HFF-Myc (cell line): Measurements from ENCODE around the gene ZNF716.
"Not testable (repeated sequence)": the region's sequence is repeated elsewhere in the genome, so short reads cannot be mapped to it uniquely, and the experiment has no call there.

Experiments
- DNase-seq: peaks from one replicate; pipeline ENCODE4 v3.0.0-alpha.2; 2011; ENCODE audit warnings: low read depth; ENCODE audit errors: extremely low read depth
- H3K4me3 ChIP-seq: replicated peaks from 2 replicates; pipeline ENCODE4 v1.5.1; 2011; ENCODE audit warnings: low read depth, mild to moderate bottlenecking, control low read depth, low read length
- CTCF ChIP-seq: IDR thresholded peaks from 2 replicates; pipeline ENCODE4 v1.5.1; 2012; ENCODE audit warnings: mild to moderate bottlenecking, low read depth, low read length, control low read depth; ENCODE audit errors: missing control alignments

ZNF716 gene

GRCh38 chr7:57443567-57443966 is 6.4 kb upstream of the ZNF716 start:
- no peak for TF ChIP-seq CTCF
- no peak overlapping the region for H3K4me3 ChIP-seq
- no peak for DNase-seq

- DNase-seq, H3K4me3 ChIP-seq: not testable (repeated sequence)
These were observed 19.3 kb downstream of the ZNF716 start for GRCh38 chr7:57469186-57469828.

GRCh38 chr7:57480304-57480703 is 30.3 kb downstream of the ZNF716 start:
- not testable (repeated sequence) for DNase-seq

DNA sequence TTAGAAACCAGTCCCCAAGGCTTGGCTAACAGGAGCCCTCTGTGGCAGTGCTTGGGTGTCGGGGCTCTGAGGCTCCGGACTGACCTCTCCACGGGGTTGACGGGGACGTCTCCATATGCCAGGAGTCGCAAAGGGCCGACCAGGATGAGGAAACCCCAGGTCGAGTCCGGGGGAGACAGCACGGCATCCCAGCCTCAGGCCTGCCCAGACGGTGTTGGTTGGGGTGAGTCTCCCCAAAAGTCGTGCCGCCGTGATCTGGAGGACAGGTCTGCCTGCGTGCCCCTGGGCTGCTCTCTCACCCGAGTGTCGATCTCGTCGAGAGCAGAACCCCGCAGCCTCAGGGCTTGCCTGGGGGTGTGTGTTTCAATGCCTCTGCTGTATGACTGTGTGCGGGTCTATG is 35.0 kb downstream of the ZNF716 start:
- H3K4me3 ChIP-seq, DNase-seq: not testable (repeated sequence)

More at GRCh38 chr7:57480304-57480703, 30.3 kb downstream of the ZNF716 start:
- H3K4me3 ChIP-seq = not testable (repeated sequence)

GRCh38 chr7:57487957-57488356 is 38.0 kb downstream of the ZNF716 start:
- DNase-seq = no peak
- no peak for TF ChIP-seq CTCF
- H3K4me3 ChIP-seq = no peak overlapping the region

DNA sequence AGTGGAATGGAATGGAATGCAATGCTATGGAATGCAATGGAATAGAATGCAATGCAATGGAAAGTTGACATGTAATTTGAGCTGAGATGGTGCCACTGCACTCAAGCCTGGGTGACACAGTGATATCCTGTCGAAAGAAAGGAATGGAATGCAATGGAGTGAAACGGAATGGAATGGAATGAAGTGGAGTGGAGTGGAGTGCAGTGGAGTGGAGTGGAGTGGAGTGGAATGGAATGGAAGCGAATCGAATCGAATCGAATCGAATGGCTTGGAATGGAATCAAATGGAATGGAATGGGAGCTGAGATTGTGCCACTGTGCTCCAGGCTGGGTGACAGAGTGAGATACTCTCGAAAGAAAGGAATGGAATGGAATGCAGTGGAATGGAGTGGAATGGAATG is 45.1 kb downstream of the ZNF716 start:
- H3K4me3 ChIP-seq, DNase-seq: not testable (repeated sequence)

DNA sequence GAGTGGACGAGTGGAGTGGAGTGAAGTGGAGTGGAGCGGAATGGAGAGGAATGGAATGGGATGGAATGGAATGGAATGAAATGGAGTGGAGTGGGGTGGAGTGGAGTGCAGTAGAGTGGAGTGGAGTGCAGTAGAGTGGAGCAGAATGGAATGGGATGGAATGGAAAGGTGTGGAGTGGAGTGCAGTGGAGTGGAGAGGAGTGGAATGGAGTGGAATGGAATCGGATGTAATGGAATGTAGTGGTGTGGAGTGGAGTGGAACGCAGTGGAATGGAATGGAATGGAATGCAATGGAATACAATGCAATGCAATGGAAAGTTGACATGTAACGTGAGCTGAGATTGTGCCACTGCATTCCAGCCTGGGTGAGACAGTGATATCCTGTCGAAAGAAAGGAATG is 46.4 kb downstream of the ZNF716 start:
- no peak for TF ChIP-seq CTCF
- DNase-seq = no peak

GRCh38 chr7:57505176-57505575 is 55.2 kb downstream of the ZNF716 start:
- no peak overlapping the region for H3K4me3 ChIP-seq
- TF ChIP-seq CTCF = no peak

More for the DNA sequence above, 46.4 kb downstream of the ZNF716 start:
- no peak overlapping the region for H3K4me3 ChIP-seq

More at GRCh38 chr7:57505176-57505575, 55.2 kb downstream of the ZNF716 start:
- DNase-seq = no peak
